ENCODE data around the gene ZBTB46.

DNA sequence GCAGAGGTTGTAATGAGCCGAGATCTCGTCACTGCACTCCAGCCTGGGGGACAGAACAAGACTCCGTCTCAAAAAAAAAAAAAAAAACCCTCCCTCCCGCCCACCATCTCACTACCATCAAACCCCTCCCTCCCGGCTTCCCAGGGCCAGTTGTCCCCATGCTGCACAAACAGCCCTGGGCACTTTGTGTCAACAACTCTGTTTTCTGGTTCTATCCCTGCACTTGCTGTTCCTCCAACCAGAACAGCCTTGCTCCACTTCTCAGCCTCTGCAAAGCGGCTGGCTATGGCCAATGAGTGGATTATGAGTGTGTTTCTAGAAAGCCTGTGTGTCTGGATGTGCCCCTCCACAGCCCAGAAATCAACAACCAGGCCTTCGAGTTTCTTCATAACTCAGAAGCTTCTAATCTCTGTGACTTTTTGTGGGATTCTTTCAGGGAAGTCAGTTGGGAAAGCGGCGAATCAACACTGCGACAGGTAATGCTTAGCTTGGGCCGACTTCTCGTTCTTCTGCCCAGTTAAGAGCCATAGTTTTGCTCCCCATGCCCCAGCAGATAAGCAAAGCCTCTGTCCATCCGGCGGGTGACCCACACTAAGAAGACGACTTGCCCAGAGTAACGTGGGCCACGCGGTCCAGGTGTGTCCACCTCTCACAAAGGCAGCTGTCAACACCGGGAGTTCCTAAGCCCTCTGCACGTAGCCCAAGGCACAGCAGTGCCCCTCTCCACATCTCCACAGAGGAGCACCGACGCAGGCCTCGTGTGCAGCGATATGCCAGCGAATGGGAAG is 5.5 kb downstream of the ZBTB46 start:
- no peak for TF ChIP-seq POLR2A (IDR thresholded peaks at IDR 0.05)
- TF ChIP-seq, protein P1, sequence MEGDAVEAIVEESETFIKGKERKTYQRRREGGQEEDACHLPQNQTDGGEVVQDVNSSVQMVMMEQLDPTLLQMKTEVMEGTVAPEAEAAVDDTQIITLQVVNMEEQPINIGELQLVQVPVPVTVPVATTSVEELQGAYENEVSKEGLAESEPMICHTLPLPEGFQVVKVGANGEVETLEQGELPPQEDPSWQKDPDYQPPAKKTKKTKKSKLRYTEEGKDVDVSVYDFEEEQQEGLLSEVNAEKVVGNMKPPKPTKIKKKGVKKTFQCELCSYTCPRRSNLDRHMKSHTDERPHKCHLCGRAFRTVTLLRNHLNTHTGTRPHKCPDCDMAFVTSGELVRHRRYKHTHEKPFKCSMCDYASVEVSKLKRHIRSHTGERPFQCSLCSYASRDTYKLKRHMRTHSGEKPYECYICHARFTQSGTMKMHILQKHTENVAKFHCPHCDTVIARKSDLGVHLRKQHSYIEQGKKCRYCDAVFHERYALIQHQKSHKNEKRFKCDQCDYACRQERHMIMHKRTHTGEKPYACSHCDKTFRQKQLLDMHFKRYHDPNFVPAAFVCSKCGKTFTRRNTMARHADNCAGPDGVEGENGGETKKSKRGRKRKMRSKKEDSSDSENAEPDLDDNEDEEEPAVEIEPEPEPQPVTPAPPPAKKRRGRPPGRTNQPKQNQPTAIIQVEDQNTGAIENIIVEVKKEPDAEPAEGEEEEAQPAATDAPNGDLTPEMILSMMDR (IDR thresholded peaks at IDR 0.05) = no peak

Data from tibial nerve (tissue), 3 donors.